Panc1 (cell line): Measurements from ENCODE around the gene METTL5. TPM values are rescaled to one million over a fixed set of nuclear protein-coding genes. Genes with fewer than 3 reads are reported as not detected.

ENCODE experiments used
- ATAC-seq: fragments of 200-7000 bp; cut with Tn5 transposase; 2 replicates; pipeline ENCODE4 v1.9.1; 2020; ENCODE audit warnings: mild to moderate bottlenecking, moderate library complexity
- BruUV-seq: library from RNA; stranded (reverse); fragments of 400-500 nt; replicated peaks from 2 replicates; lab custom pipeline; 2021; lab: Mats Ljungman, UMichigan
- CTCF ChIA-PET: fragments of 300-600 bp; sonication (Branson Sonifier 250); formaldehyde crosslinking; loops from one replicate; lab custom pipeline; 2022; ENCODE audit warnings: antibody characterized with exemption; lab: Charles Lee
- POLR2A ChIA-PET: fragments of 300-600 bp; sonication (Branson Sonifier 250); formaldehyde crosslinking; loops from one replicate; lab custom pipeline; 2022; ENCODE audit warnings: antibody characterized with exemption; lab: Charles Lee
- DNase-seq: peaks from one replicate; pipeline ENCODE4 v3.0.0-alpha.2; 2010; ENCODE audit warnings: low read depth, low spot score
- H3K27ac ChIP-seq: 2 replicates; pipeline ENCODE4 v1.5.1; 2011; ENCODE audit warnings: mild to moderate bottlenecking, low read length, inconsistent platforms
- H3K27me3 ChIP-seq: fragments of 200-500 bp; sonication (Bioruptor generic); 2 replicates; pipeline ENCODE4 v1.6.0; 2014; ENCODE audit warnings: low read length, inconsistent platforms; ENCODE audit not compliant: control insufficient read depth, insufficient read depth
- H3K36me3 ChIP-seq: fragments of 200-500 bp; sonication (Bioruptor generic); 2 replicates; pipeline ENCODE4 v1.5.1; 2014; ENCODE audit warnings: inconsistent platforms, mild to moderate bottlenecking, low read length, moderate library complexity; ENCODE audit not compliant: control insufficient read depth, insufficient read depth
- H3K4me1 ChIP-seq: 2 replicates; pipeline ENCODE4 v1.5.1; 2011; ENCODE audit warnings: inconsistent platforms, mild to moderate bottlenecking, low read length, moderate library complexity; ENCODE audit not compliant: control insufficient read depth, insufficient read depth
- H3K4me3 ChIP-seq, 2 experiments: 2 replicates each; pipeline ENCODE4 v1.5.1; 2011 to 2012; ENCODE audit warnings: low read depth in 2 of 2, low read length in 2 of 2, mild to moderate bottlenecking in 2 of 2, inconsistent platforms in 1 of 2, moderate library complexity in 1 of 2
- H3K9me3 ChIP-seq: fragments of 200-500 bp; sonication (Bioruptor generic); 2 replicates; pipeline ENCODE4 v1.5.1; 2014; ENCODE audit warnings: low read depth, mild to moderate bottlenecking, inconsistent platforms, low read length, moderate library complexity; ENCODE audit not compliant: control insufficient read depth, insufficient read depth
- POLR2AphosphoS5 ChIP-seq: IDR thresholded peaks from 2 replicates; pipeline ENCODE4 v1.6.1; 2012; ENCODE audit warnings: mild to moderate bottlenecking, low read depth, low read length, moderate library complexity
- SIN3A ChIP-seq: IDR thresholded peaks from 2 replicates; pipeline ENCODE4 v1.6.1; 2012; ENCODE audit warnings: low read depth, mild to moderate bottlenecking, low read length, moderate library complexity, borderline replicate concordance; ENCODE audit not compliant: insufficient read depth
- TCF7L2 ChIP-seq: IDR thresholded peaks from 2 replicates; pipeline ENCODE4 v1.6.1; 2011; ENCODE audit warnings: mild to moderate bottlenecking, low read depth, low read length, inconsistent platforms
- in situ Hi-C: cut with HindIII; loops from 2 replicates; pipeline ENCODE4 v1.10.0; 2016; ENCODE audit warnings: low sequenced_read_pairs, low pct_unique_long_range_greater_than_20kb
- intact Hi-C: fragments of 100-400 bp; cut with micrococcal nuclease; formaldehyde crosslinking; loops from one replicate; pipeline ENCODE4 v1.10.0; 2022; ENCODE audit not compliant: unreplicated experiment
- total RNA-seq: library from RNA; stranded (reverse); gene quantifications from one replicate; pipeline ENCODE4 v1.2.1, GENCODE V29; 2021; ENCODE audit not compliant: unreplicated experiment
- TF ChIP-seq, protein P1 (sequence below): fragments of 450-650 bp; IDR thresholded peaks from 2 replicates; pipeline ENCODE4 v1.5.1; 2017; ENCODE audit warnings: mild to moderate bottlenecking
- TF ChIP-seq, protein P2 (sequence below), 2 experiments: IDR thresholded peaks; 2 replicates each; pipeline ENCODE4 v1.6.1; 2011 to 2012; ENCODE audit warnings: low read depth in 2 of 2, control low read depth in 1 of 2, low read length in 1 of 2, mild to moderate bottlenecking in 1 of 2, moderate library complexity in 1 of 2; ENCODE audit not compliant: insufficient read depth in 1 of 2

METTL5 gene
- total RNA-seq, 1 experiment from 2014 or later = 81.4 TPM

DNA sequence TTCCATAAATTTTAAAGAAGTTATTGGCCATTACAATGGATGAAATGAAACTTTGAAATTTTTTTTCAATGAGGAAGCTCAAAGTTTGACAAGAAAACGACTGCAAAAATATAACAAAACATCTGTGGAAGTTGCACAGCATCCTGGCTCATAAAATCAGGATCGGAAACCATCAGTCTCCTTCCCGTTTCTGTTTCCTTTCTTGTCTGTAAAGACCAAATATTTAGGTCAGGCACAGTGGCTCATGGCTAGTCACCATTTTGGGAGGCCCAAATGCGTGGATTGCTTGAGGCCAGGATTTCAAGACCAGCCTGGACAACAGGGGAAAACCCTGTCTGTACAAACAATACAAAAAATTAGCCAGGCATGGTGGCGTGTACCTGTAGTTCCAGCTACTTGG, 53.7 kb downstream of the METTL5 start:
- in situ Hi-C loops = no loop called here
- H3K27me3 ChIP-seq = no peaks in the 10 kb centered on the region; the same call in 1 of the 2 replicates
- POLR2A ChIA-PET = no interaction called here

DNA sequence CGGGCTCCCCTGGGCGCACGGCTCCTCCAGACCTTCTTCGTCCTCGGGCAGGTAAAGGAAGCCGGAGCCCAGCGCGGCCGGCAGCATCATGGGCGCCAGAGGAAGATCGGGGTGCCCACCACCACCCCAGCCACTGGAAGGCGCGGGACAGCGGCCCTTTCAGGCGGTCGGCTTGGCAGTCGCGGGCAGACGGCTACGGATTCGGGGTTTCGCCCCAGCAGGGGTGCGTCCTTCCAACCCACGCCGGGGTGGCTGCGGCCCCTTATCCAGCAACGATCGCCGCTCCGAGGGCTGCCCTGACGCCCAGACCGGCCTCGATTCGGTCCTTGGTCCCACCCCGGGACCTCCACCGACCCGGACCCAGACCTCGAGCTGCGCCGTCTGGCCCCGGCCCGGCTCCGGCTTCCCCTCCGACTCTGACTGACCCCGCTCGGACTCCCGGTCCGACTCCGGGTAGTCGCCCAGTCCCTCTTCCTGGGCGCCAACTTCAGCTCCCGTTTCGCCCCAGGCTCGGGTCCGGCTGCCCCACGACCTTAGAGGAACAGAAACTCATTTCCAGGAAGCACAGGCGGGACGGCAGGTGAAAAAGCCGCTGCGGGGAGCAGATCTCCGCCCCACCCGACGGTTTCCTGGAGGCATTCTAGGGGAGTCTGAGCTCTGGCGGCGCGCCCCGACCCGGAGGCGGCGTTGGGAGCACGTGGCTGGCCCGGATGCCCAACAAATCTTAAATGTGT, 56.3 kb downstream of the METTL5 start:
- H3K9me3 ChIP-seq = no peaks in the 10 kb centered on the region
- H3K4me1 ChIP-seq = no peaks in the 10 kb centered on the region
- H3K36me3 ChIP-seq = no peaks in the 10 kb centered on the region
- H3K27ac ChIP-seq = no peak overlapping the region
- no peaks in the 10 kb centered on the region; the same call in 1 of the 2 replicates for H3K27me3 ChIP-seq
- H3K4me3 ChIP-seq = no peak overlapping the region
- ATAC-seq (no peak), DNase-seq (no peak)
- in situ Hi-C loops (no loop called here), intact Hi-C loops (no loop called here)
- CTCF ChIA-PET = no interaction called here
- POLR2A ChIA-PET = no interaction called here
- BruUV-seq = no TSS peak
- TF ChIP-seq SIN3A (no peak), TCF7L2 (no peak)
- TF ChIP-seq, protein P1, sequence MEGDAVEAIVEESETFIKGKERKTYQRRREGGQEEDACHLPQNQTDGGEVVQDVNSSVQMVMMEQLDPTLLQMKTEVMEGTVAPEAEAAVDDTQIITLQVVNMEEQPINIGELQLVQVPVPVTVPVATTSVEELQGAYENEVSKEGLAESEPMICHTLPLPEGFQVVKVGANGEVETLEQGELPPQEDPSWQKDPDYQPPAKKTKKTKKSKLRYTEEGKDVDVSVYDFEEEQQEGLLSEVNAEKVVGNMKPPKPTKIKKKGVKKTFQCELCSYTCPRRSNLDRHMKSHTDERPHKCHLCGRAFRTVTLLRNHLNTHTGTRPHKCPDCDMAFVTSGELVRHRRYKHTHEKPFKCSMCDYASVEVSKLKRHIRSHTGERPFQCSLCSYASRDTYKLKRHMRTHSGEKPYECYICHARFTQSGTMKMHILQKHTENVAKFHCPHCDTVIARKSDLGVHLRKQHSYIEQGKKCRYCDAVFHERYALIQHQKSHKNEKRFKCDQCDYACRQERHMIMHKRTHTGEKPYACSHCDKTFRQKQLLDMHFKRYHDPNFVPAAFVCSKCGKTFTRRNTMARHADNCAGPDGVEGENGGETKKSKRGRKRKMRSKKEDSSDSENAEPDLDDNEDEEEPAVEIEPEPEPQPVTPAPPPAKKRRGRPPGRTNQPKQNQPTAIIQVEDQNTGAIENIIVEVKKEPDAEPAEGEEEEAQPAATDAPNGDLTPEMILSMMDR = no peak
- TF ChIP-seq, protein P2, sequence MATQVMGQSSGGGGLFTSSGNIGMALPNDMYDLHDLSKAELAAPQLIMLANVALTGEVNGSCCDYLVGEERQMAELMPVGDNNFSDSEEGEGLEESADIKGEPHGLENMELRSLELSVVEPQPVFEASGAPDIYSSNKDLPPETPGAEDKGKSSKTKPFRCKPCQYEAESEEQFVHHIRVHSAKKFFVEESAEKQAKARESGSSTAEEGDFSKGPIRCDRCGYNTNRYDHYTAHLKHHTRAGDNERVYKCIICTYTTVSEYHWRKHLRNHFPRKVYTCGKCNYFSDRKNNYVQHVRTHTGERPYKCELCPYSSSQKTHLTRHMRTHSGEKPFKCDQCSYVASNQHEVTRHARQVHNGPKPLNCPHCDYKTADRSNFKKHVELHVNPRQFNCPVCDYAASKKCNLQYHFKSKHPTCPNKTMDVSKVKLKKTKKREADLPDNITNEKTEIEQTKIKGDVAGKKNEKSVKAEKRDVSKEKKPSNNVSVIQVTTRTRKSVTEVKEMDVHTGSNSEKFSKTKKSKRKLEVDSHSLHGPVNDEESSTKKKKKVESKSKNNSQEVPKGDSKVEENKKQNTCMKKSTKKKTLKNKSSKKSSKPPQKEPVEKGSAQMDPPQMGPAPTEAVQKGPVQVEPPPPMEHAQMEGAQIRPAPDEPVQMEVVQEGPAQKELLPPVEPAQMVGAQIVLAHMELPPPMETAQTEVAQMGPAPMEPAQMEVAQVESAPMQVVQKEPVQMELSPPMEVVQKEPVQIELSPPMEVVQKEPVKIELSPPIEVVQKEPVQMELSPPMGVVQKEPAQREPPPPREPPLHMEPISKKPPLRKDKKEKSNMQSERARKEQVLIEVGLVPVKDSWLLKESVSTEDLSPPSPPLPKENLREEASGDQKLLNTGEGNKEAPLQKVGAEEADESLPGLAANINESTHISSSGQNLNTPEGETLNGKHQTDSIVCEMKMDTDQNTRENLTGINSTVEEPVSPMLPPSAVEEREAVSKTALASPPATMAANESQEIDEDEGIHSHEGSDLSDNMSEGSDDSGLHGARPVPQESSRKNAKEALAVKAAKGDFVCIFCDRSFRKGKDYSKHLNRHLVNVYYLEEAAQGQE (IDR thresholded peaks at IDR 0.05; ENCODE audit: insufficient read depth in 1 of 2, low read depth in 2 of 2, low read length in 1 of 2) = no peak

More for the DNA sequence above, 53.7 kb downstream of the METTL5 start:
- ATAC-seq (no peak), DNase-seq (no peak)
- Histone ChIP-seq H3K4me3 (no peak overlapping the region), H3K4me1 (no peaks in the 10 kb centered on the region), H3K27ac (no peak overlapping the region), H3K36me3 (no peaks in the 10 kb centered on the region), H3K9me3 (no peaks in the 10 kb centered on the region)
- no TSS peak for BruUV-seq
- CTCF ChIA-PET = interaction anchor here (0.8 kb wide), 1 partner anchor 9 kb away, joined by 3 read pairs; no protein-coding TSS in a partner anchor
- TF ChIP-seq, protein P2 (IDR thresholded peaks at IDR 0.05; ENCODE audit: insufficient read depth in 1 of 2, low read depth in 2 of 2, low read length in 1 of 2) = no peak
- TF ChIP-seq POLR2AphosphoS5 (no peak), TCF7L2 (no peak), SIN3A (no peak)
- TF ChIP-seq, protein P1 = no peak
- intact Hi-C loops = no loop called here
